ENCODE data around the gene POLD1.
A peak's percentile ranks its signal among the peaks of the same experiment; 100 is the strongest.

Gene POLD1

GRCh38 chr19:50427997-50428425 is 43.9 kb downstream of the POLD1 start:
- no peak for TF ChIP-seq CTCF (IDR thresholded peaks at IDR 0.05; ENCODE audit: low read depth, low read length, missing control alignments)
- DNase-seq (ENCODE audit: low read depth) = no peak
- H3K4me3 ChIP-seq (ENCODE audit: low read depth, low read length) = peak overlapping the region; percentile 30

GRCh38 chr19:50428772-50429463 is 44.8 kb downstream of the POLD1 start:
- TF ChIP-seq CTCF (IDR thresholded peaks at IDR 0.05; ENCODE audit: low read depth, low read length, missing control alignments) = no peak
- DNase-seq (ENCODE audit: low read depth) = no peak
- no peak overlapping the region for H3K4me3 ChIP-seq (ENCODE audit: low read depth, low read length)

GRCh38 chr19:50430888-50431342 is 46.8 kb downstream of the POLD1 start:
- TF ChIP-seq CTCF (IDR thresholded peaks at IDR 0.05; ENCODE audit: low read depth, low read length, missing control alignments) = no peak
- peak overlapping the region; percentile 53 for H3K4me3 ChIP-seq (ENCODE audit: low read depth, low read length)
- DNase-seq (ENCODE audit: low read depth) = no peak

GRCh38 chr19:50431343-50432220 is 47.4 kb downstream of the POLD1 start:
- peak overlapping the region; percentile 64 for H3K4me3 ChIP-seq (ENCODE audit: low read depth, low read length)
- DNase-seq (ENCODE audit: low read depth) = no peak
- no peak for TF ChIP-seq CTCF (IDR thresholded peaks at IDR 0.05; ENCODE audit: low read depth, low read length, missing control alignments)

- no peak for TF ChIP-seq CTCF (IDR thresholded peaks at IDR 0.05; ENCODE audit: low read depth, low read length, missing control alignments)
- DNase-seq (ENCODE audit: low read depth) = no peak
- H3K4me3 ChIP-seq (ENCODE audit: low read depth, low read length) = peak within 1 kb of the TSS; percentile 64
Measured at GRCh38 chr19:50432221-50433028, 48.3 kb downstream of the POLD1 start, which contains the start of gene MYBPC2. MYBPC2 (plus strand) TSS chr19:50432892; CDS start chr19:50432954, 62 bp downstream.
